Measurements from ENCODE around the gene NAGS.
A peak's percentile ranks its signal among the peaks of the same experiment; 100 is the strongest.
"Not testable (repeated sequence)": the region's sequence is repeated elsewhere in the genome, so short reads cannot be mapped to it uniquely, and the experiment has no call there.

Gene NAGS

GRCh38 chr17:44004077-44004760 lies at the start of gene NAGS:
Gene NAGS, plus strand, starts transcription at chr17:44004622. Its CDS starts 42 bp downstream, at chr17:44004664.
- DNase-seq (ENCODE audit: low read depth), result peak; percentile 2

GRCh38 chr17:43956222-43956621 lies 48.2 kb upstream of the NAGS start:
- DNase-seq (ENCODE audit: low read depth), result no peak

GRCh38 chr17:43958748-43959352 lies 45.6 kb upstream of the NAGS start:
- DNase-seq (ENCODE audit: low read depth), result no peak

- DNase-seq (ENCODE audit: low read depth), result not testable (repeated sequence)
Observed at GRCh38 chr17:43961292-43961691, 43.1 kb upstream of the NAGS start.

GRCh38 chr17:43961954-43962353 lies 42.5 kb upstream of the NAGS start:
- no peak for DNase-seq (ENCODE audit: low read depth)

- DNase-seq (ENCODE audit: low read depth), result no peak
Observed at GRCh38 chr17:43962479-43962878, 41.9 kb upstream of the NAGS start.

- DNase-seq (ENCODE audit: low read depth), result no peak
Observed at GRCh38 chr17:43966276-43966675, 38.1 kb upstream of the NAGS start.

GRCh38 chr17:43967251-43967875 lies 37.1 kb upstream of the NAGS start:
- no peak for DNase-seq (ENCODE audit: low read depth)

GRCh38 chr17:43970366-43970765 lies 34.1 kb upstream of the NAGS start:
- DNase-seq (ENCODE audit: low read depth), result no peak

- DNase-seq (ENCODE audit: low read depth), result not testable (repeated sequence)
Observed at GRCh38 chr17:43971436-43971835, 33.0 kb upstream of the NAGS start.

- DNase-seq (ENCODE audit: low read depth), result not testable (repeated sequence)
Observed at GRCh38 chr17:43972444-43973212, 31.8 kb upstream of the NAGS start.

GRCh38 chr17:43974382-43975266 lies 29.8 kb upstream of the NAGS start:
- no peak for DNase-seq (ENCODE audit: low read depth)

GRCh38 chr17:43975898-43976297 lies 28.5 kb upstream of the NAGS start:
- DNase-seq (ENCODE audit: low read depth), result no peak

GRCh38 chr17:43976963-43977837 lies 27.2 kb upstream of the NAGS start:
- DNase-seq (ENCODE audit: low read depth), result no peak

GRCh38 chr17:43978078-43978477 lies 26.3 kb upstream of the NAGS start:
- no peak for DNase-seq (ENCODE audit: low read depth)

GRCh38 chr17:43979011-43979410 lies 25.4 kb upstream of the NAGS start:
- DNase-seq (ENCODE audit: low read depth), result no peak

- no peak for DNase-seq (ENCODE audit: low read depth)
Observed at GRCh38 chr17:43979671-43980070, 24.8 kb upstream of the NAGS start.

GRCh38 chr17:43982171-43982570 lies 22.3 kb upstream of the NAGS start:
- no peak for DNase-seq (ENCODE audit: low read depth)

GRCh38 chr17:43983196-43983514 lies 21.3 kb upstream of the NAGS start:
- no peak for DNase-seq (ENCODE audit: low read depth)

GRCh38 chr17:43983515-43984411 lies 20.7 kb upstream of the NAGS start:
- DNase-seq (ENCODE audit: low read depth), result no peak
